Type B pancreatic cell (in vitro differentiated cells): Measurements from ENCODE around the gene GSX1. TPM values are rescaled to one million over a fixed set of nuclear protein-coding genes. Genes with fewer than 3 reads are reported as not detected.
"Not testable (repeated sequence)": the region's sequence is repeated elsewhere in the genome, so short reads cannot be mapped to it uniquely, and the experiment has no call there.

Source experiments
- DNase-seq: peaks from one replicate; pipeline ENCODE4 v3.0.0; 2021; ENCODE audit warnings: mixed read lengths; ENCODE audit not compliant: unreplicated experiment; ENCODE audit errors: extremely low spot score
- H3K27ac Mint-ChIP-seq: 2 replicates; pipeline ENCODE4 v1.8.0; 2021; ENCODE audit warnings: mild to moderate bottlenecking, mixed read lengths
- H3K27me3 Mint-ChIP-seq: 2 replicates; pipeline ENCODE4 v1.8.0; 2021; ENCODE audit warnings: mixed read lengths
- H3K36me3 Mint-ChIP-seq: 2 replicates; pipeline ENCODE4 v1.8.0; 2021; ENCODE audit warnings: mixed read lengths
- H3K4me1 Mint-ChIP-seq: one replicate; pipeline ENCODE4 v1.8.0; 2021; ENCODE audit warnings: mixed read lengths; ENCODE audit not compliant: unreplicated experiment
- H3K4me3 Mint-ChIP-seq: 2 replicates; pipeline ENCODE4 v1.8.0; 2021; ENCODE audit warnings: mild to moderate bottlenecking, mixed read lengths
- H3K9me3 Mint-ChIP-seq: 2 replicates; pipeline ENCODE4 v1.8.0; 2021; ENCODE audit warnings: mixed read lengths
- long read RNA-seq: library from polyadenylated mRNA; unstranded; transcript quantifications from one replicate; pipeline ENCODE4 v2.0.0, GENCODE V29; 2020
- total RNA-seq: library from RNA; stranded (reverse); gene quantifications from 2 replicates; pipeline ENCODE4 v1.2.1, GENCODE V29; 2021; ENCODE audit warnings: low replicate concordance
- TF ChIP-seq, protein P1 (sequence below): fragments of 200-600 bp; sonication (generic); conservative IDR thresholded peaks from 2 replicates; pipeline ENCODE4 v1.5.0; 2021; ENCODE audit warnings: antibody characterized with exemption, mild to moderate bottlenecking

GSX1 gene
- not detected in 2 replicates for total RNA-seq
- long read RNA-seq = 0 reads

DNA sequence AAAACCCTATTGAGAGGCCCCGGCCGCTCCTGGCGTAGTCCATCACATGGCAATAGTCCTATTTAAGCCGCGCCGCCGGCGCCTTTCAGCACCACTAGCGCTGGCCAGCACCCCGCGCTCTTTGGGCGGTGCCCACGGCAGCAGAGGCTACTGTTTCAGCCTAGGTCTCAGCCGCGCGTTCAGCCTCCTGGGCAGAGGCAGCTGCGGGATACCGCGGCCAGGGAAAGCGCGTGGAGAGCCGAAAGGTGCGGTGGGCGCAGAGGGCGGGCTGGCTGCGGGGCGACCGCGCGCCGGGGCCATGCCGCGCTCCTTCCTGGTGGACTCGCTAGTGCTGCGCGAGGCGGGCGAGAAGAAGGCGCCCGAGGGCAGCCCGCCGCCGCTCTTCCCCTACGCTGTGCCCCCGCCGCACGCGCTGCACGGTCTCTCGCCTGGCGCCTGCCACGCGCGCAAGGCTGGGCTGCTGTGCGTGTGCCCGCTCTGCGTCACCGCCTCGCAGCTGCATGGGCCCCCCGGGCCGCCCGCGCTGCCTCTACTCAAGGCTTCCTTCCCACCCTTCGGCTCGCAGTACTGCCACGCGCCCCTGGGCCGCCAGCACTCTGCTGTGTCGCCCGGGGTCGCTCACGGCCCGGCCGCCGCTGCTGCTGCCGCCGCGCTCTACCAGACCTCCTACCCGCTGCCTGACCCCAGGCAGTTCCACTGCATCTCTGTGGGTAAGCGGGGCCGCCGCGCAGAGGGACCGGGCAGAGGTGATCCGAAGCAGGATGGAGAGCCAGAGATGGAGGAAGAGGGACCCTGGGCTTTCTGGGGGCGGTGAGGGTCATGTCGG, at the start of gene GSX1:
Gene GSX1 (plus strand): TSS at position 91 of the 826 bp plus-strand sequence. CDS start 208 bp downstream, at position 299.
- no peaks in the 10 kb centered on the region for H3K36me3 Mint-ChIP-seq
- H3K27me3 Mint-ChIP-seq = peaks cover 94% of the 10 kb centered on the region
- H3K4me1 Mint-ChIP-seq = peaks cover 5% of the 10 kb centered on the region
- peak within 1 kb of the TSS; percentile 67 for H3K4me3 Mint-ChIP-seq
- no peaks in the 10 kb centered on the region for H3K9me3 Mint-ChIP-seq
- H3K27ac Mint-ChIP-seq = no peak within 1 kb of the TSS
- TF ChIP-seq, protein P1, sequence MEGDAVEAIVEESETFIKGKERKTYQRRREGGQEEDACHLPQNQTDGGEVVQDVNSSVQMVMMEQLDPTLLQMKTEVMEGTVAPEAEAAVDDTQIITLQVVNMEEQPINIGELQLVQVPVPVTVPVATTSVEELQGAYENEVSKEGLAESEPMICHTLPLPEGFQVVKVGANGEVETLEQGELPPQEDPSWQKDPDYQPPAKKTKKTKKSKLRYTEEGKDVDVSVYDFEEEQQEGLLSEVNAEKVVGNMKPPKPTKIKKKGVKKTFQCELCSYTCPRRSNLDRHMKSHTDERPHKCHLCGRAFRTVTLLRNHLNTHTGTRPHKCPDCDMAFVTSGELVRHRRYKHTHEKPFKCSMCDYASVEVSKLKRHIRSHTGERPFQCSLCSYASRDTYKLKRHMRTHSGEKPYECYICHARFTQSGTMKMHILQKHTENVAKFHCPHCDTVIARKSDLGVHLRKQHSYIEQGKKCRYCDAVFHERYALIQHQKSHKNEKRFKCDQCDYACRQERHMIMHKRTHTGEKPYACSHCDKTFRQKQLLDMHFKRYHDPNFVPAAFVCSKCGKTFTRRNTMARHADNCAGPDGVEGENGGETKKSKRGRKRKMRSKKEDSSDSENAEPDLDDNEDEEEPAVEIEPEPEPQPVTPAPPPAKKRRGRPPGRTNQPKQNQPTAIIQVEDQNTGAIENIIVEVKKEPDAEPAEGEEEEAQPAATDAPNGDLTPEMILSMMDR = no peak
- peak; percentile 83 for DNase-seq

DNA sequence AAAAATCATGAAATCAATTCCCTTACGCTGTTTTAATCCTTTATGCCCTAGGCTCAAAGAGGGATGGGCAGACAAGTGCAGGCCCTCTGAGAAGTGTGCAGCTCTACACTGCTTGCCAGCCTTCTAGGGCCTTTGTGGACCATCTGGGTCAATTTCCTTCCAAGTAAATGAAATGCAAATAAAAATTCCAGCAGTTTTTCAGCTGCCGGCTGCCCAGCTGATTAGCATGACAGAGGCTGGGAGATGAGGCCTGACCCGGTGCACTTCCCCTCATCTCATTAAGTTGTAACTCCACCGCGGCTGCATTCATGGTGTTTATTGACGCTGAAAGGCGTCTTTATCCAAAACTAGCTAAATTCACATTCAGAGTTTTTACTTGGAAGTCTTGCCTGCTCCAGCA, 47.5 kb upstream of the GSX1 start:
- TF ChIP-seq, protein P1 = no peak
- Mint-ChIP-seq H3K4me3 (no peak overlapping the region), H3K27me3 (peaks cover 32% of the 10 kb centered on the region)

DNA sequence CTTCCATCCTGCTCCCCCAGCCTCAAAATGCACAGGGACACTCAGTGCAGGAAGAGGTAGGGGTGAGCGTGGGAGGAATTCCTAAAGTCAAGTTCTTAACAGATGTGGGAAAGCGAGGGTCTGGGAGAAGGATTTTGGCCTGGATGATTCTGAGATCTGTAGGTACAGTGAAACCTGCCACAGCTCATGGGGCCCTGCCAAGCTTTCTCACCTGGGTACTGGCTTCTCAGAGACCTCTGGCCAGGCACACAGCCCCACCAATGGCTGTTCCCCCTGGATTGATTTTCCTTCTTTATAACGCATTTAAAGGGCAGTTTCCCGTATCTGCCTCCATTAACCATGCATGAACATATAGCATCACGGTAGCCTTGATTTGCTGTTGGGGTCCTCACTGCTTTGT, 47.0 kb upstream of the GSX1 start:
- no peaks in the 10 kb centered on the region for H3K4me1 Mint-ChIP-seq
- no peak for DNase-seq
- TF ChIP-seq, protein P1 = no peak
- H3K9me3 Mint-ChIP-seq = peaks cover 4% of the 10 kb centered on the region
- H3K4me3 Mint-ChIP-seq = no peak overlapping the region
- H3K36me3 Mint-ChIP-seq = no peaks in the 10 kb centered on the region
- H3K27ac Mint-ChIP-seq = no peak overlapping the region
- peaks cover 29% of the 10 kb centered on the region for H3K27me3 Mint-ChIP-seq

More for the DNA sequence above, 47.5 kb upstream of the GSX1 start:
- Mint-ChIP-seq H3K36me3 (no peaks in the 10 kb centered on the region), H3K4me1 (no peaks in the 10 kb centered on the region), H3K9me3 (peaks cover 4% of the 10 kb centered on the region), H3K27ac (no peak overlapping the region)
- no peak for DNase-seq

DNA sequence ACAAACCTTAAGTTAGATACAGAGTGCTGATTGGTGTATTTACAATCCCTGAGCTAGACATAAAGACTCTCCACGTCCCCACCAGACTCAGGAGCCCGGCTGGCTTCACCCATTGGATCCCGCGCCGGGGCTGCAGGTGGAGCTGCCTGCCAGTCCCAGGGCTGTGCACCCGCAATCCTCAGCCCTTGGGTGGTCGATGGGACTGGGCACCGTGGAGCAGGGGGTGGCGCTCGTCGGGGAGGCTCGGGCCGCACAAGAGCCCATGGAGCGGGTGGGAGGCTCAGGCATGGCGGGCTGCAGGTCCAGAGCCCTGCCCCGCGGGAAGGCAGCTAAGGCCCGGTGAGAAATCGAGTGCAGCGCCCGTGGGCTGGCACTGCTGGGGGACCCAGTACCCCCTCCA, 44.1 kb upstream of the GSX1 start:
- H3K9me3 Mint-ChIP-seq, H3K4me1 Mint-ChIP-seq, DNase-seq, H3K36me3 Mint-ChIP-seq, H3K4me3 Mint-ChIP-seq, H3K27ac Mint-ChIP-seq: not testable (repeated sequence)
- peaks cover 41% of the 10 kb centered on the region for H3K27me3 Mint-ChIP-seq

DNA sequence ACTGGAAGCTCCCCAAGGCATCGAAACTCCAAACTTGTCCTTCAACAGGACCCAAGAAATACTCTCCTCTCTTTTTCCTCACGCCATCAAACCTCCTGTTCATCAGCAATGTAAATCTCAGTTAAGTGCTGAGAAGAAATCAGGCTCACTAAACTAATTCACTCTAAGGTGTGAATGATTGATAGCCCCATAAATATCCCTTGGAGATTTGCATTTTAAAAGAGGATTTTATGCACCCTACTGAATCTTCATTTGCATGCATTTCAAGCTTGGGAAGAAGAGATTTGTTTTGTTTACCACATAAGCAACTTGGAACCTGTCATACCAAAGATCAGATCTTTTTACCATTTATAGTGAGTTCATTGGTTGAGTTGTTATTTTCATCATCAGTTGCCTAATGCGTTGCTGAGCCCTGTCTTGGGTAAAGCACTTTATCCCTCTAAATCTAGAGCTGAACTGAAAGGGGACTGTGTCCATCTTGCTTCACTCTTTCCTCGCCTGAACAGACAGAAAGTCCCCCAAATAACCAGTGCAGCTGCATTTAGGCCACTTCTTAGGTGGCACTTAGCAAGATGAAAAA, 40.2 kb upstream of the GSX1 start:
- no peaks in the 10 kb centered on the region for H3K9me3 Mint-ChIP-seq
- H3K4me1 Mint-ChIP-seq = no peaks in the 10 kb centered on the region
- no peaks in the 10 kb centered on the region for H3K36me3 Mint-ChIP-seq
- peaks cover 28% of the 10 kb centered on the region for H3K27me3 Mint-ChIP-seq
- no peak overlapping the region for H3K27ac Mint-ChIP-seq
- TF ChIP-seq, protein P1 = no peak
- no peak for DNase-seq
- no peak overlapping the region for H3K4me3 Mint-ChIP-seq

DNA sequence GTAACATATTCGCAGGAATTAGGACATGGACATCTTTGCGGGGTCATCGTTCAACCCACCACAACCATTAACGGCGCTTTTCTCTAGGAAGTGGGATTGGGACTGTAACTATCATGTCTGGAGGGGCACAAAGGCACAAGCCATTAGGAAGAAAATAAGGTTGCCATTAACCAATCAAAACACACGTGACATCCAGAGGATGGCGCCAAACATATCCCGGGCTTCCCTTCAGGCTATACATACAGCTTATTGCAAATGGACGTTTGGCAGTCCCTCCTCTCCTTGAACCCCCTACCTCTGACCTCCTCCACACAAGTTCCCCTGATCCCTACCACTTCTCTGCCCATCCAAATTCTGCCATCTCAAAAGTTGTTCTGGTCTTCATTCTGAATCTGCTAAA, 26.6 kb upstream of the GSX1 start:
- no peak overlapping the region for H3K4me3 Mint-ChIP-seq
- DNase-seq = no peak
- peaks cover 43% of the 10 kb centered on the region for H3K27me3 Mint-ChIP-seq
- H3K36me3 Mint-ChIP-seq = no peaks in the 10 kb centered on the region
- no peaks in the 10 kb centered on the region for H3K9me3 Mint-ChIP-seq
- TF ChIP-seq, protein P1 = no peak
- no peak overlapping the region for H3K27ac Mint-ChIP-seq
- no peaks in the 10 kb centered on the region for H3K4me1 Mint-ChIP-seq
